GM18505 (cell line): ENCODE measurements around the gene PRICKLE4.

Experiments
- ATAC-seq: cut with Tn5 transposase; IDR thresholded peaks from one replicate; pipeline ENCODE4 v1.9.1; 2021; ENCODE audit not compliant: unreplicated experiment
- POLR2A ChIP-seq: IDR thresholded peaks from 4 replicates; pipeline ENCODE4 v1.6.1; 2011; ENCODE audit warnings: borderline replicate concordance; ENCODE audit not compliant: insufficient read depth, insufficient read length; ENCODE audit errors: extremely low read depth

The PRICKLE4 gene, protein sequence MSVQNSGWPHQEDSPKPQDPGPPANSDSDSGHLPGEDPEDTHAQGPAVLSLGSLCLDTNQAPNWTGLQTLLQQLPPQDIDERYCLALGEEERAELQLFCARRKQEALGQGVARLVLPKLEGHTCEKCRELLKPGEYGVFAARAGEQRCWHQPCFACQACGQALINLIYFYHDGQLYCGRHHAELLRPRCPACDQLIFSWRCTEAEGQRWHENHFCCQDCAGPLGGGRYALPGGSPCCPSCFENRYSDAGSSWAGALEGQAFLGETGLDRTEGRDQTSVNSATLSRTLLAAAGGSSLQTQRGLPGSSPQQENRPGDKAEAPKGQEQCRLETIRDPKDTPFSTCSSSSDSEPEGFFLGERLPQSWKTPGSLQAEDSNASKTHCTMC

DNA sequence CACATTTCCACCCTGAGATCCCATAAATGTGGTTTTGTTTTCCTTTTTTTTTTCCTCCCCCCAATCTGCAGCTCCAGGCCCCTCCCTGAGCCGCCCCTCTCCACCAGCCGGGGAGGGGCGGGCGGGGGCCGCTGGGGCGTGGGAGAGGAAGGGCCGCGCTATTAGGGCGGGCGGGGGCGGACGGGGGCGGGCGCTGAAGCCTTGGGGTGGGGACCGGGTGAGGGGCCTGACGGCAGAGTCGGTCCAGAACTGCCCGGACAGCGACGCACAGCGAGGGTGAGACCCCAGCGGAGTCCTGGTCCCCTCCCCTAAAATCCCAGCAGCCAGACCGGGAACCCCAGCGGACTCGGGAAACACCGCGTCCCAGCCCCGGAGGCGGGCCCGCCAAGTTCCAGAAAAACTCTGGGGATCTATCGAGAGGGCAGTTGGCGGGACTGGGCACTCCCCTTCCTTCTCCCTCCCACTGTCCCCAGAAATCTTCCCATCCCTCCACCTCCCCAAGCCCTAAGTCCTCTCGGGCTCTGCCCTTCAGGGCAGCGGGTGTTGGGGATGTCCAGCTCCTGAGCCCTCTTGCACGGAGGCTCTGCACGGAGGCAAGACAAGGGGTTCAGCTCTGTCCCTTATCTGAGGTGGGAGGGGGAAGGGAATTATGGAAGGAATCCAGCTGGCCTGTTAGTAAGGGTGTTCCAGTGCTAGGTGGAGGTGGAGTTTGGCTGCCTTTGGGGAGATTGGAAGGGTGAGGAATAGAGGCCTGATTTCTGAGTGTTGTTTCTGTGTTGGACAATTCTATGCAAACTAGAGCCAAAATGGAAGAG lies at the start of gene PRICKLE4:
TSS of gene PRICKLE4 (plus strand) at position 232 of the 815 bp plus-strand sequence. CDS start 2,692 bp downstream, outside the sequence.
- no peak for ATAC-seq
- no peak for TF ChIP-seq POLR2A

GRCh38 chr6:41731561-41732086 lies 49.0 kb upstream of the PRICKLE4 start:
- ATAC-seq = no peak

GRCh38 chr6:41732149-41732548 lies 48.4 kb upstream of the PRICKLE4 start:
- ATAC-seq = no peak
- no peak for TF ChIP-seq POLR2A

More at GRCh38 chr6:41731561-41732086, 49.0 kb upstream of the PRICKLE4 start:
- TF ChIP-seq POLR2A = no peak

- peak; percentile 42 for TF ChIP-seq POLR2A
- no peak for ATAC-seq
Measured at GRCh38 chr6:41732591-41733359, 47.8 kb upstream of the PRICKLE4 start.

DNA sequence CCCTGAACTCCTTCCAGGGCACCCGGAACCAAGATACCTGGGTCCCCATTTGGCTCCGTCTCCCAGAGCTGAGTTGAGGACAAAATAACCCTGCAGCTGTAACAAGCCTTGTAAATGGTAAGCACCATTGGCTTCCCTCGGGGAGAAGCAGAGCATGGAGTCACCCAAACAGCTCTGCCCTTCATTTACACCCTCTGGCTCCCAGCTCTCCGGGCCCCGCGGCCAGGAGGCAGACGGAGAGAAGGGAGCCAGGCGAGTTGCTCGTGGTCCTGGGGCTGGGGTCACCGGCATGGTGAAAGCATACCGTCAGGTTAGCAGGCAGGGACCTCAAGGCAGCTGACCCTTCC lies 47.2 kb upstream of the PRICKLE4 start:
- no peak for TF ChIP-seq POLR2A
- no peak for ATAC-seq

DNA sequence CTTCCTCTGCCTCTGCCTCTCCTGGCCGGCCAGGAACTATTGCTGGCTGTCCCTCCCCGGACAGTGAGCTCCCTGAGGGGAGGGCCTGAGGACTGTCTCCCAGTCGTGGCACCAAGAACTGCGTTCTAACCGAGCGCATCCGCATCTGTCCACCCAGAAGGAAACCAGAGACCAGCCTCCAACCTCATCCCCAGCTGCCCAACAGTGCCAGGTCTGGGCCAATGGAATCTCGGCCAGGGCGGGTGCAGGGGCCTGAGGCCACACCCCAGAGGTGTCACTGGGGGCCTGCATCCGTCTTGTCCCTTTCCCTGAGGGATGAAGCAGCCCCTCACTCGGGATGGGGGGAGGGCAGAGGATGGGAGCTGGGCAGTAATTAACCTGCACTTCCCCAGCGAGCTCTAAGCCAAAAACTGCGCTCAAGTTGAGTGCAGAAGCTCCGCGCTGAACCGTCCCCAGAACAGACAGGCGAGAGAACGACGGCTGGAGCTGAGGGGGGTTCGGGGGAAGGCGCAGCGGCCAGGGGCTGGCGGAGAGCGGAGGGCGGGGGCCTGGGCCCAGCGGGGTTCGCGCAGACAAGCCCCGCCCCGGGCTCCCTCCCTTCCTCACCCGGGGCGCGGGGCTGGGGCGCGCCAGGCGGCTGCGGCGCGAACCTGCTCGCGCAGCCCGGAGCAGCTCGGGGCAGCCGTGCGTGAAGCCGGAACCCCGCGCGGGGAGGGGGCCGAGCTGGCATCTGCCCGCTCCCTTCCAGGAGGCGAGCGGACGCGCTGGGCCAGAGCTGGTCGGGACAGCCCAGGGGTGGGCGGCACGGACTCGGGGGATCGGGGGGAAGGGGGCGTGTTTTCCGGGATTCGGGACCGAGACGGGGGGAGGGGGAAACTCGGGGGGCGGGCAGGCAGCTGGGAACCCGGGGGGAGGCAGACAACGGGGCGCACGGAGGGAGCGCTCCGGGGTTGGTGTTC lies 46.6 kb upstream of the PRICKLE4 start:
- peak; percentile 72 for TF ChIP-seq POLR2A
- ATAC-seq = peak; percentile 37

- peak; percentile 23 for TF ChIP-seq POLR2A
- peak; percentile 17 for ATAC-seq
Measured at GRCh38 chr6:41734666-41735426, 45.7 kb upstream of the PRICKLE4 start.

GRCh38 chr6:41735427-41736185 lies 45.0 kb upstream of the PRICKLE4 start, which contains the start of gene TFEB:
TSS of gene TFEB (minus strand) at chr6:41735608. CDS start at chr6:41691213, 44,395 bp downstream.
- peak; percentile 39 for TF ChIP-seq POLR2A
- ATAC-seq = peak; percentile 50

DNA sequence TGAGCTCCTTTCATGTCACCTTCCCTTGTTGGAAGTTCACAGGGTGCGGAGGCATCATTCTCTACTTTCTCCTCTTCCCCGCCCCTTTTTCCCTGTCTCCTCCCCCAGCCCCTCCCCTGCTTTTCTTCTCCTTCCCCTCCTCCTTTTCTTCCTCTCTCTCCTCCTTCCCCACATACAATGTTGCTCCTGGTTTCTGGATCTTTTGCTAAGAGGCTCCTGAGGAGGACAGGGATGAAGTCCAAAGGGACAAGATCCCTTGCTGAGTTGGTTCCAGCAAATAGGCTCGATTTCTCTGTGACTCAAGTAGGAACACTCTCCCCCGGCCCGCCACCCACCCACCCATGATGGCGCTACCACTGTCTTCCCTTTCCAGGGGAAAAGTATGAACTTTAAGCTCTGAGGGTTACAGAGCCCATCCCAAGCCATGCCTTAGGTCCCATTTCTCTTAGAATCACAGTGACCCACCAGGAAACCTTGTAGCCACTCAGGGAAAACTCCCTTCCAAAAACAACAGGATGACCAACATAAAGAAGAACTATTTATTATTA lies 44.3 kb upstream of the PRICKLE4 start:
- no peak for ATAC-seq
- TF ChIP-seq POLR2A = no peak

- no peak for ATAC-seq
- no peak for TF ChIP-seq POLR2A
Measured at GRCh38 chr6:41736800-41737555, 43.6 kb upstream of the PRICKLE4 start.

DNA sequence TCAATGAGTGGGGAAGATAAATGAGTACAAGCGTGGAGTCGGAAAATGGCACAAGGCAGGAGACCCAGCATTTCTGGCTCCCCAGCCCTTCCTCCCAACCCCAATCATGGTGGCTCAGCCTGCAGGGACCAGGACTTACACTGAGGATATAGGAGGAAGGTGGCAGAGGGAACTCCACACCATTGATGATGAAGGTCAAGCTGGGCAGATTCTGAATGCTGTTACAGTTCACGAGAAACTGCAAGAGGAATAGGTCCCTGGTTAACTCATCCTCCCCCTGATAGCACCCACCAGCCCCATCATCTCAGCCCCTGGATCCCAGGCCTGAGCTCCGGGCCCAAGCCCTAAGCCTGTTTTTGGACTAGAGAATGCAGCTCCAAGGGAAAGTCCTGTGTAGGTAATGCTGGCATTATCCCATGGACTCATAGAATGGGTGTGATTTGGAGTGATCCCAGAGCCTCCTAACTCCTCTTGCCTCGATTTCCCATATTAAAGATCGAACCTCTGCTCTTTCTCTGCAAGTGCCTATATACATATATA lies 42.9 kb upstream of the PRICKLE4 start:
- TF ChIP-seq POLR2A = no peak
- ATAC-seq = no peak
